ENCODE results near the gene FADS1. TPM values are rescaled to one million over a fixed set of nuclear protein-coding genes. Genes with fewer than 3 reads are reported as not detected.

The FADS1 gene
- total RNA-seq, 1 donor from 2014 or later: 47.1 TPM

DNA sequence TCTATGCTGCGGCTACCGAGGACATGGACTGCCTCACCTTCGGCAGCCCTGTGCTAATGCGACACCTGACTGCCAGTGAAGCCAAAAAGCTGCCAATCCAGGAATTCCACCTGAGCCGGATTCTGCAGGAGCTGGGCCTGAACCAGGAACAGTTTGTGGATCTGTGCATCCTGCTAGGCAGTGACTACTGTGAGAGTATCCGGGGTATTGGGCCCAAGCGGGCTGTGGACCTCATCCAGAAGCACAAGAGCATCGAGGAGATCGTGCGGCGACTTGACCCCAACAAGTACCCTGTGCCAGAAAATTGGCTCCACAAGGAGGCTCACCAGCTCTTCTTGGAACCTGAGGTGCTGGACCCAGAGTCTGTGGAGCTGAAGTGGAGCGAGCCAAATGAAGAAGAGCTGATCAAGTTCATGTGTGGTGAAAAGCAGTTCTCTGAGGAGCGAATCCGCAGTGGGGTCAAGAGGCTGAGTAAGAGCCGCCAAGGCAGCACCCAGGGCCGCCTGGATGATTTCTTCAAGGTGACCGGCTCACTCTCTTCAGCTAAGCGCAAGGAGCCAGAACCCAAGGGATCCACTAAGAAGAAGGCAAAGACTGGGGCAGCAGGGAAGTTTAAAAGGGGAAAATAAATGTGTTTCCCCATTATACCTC lies 20.8 kb downstream of the FADS1 start:
- H3K4me1 ChIP-seq: peaks cover 5 to 19% of the 10 kb centered on the region in 2 donors
- intact Hi-C loops (cut with DNase I): loop anchor here (2.0 to 5.0 kb wide), 6 partner anchors 56 to 516 kb away; partner anchors contain the start of gene FADS3
- H3K27ac ChIP-seq: no peak overlapping the region
- no peaks in the 10 kb centered on the region for H3K27me3 ChIP-seq
- no peak overlapping the region for H3K4me3 ChIP-seq
- no peak for DNase-seq (ENCODE audit: low spot score in 2 of 2)
- peaks cover 0 to 6% of the 10 kb centered on the region in 2 donors for H3K36me3 ChIP-seq
- TF ChIP-seq, protein P1, sequence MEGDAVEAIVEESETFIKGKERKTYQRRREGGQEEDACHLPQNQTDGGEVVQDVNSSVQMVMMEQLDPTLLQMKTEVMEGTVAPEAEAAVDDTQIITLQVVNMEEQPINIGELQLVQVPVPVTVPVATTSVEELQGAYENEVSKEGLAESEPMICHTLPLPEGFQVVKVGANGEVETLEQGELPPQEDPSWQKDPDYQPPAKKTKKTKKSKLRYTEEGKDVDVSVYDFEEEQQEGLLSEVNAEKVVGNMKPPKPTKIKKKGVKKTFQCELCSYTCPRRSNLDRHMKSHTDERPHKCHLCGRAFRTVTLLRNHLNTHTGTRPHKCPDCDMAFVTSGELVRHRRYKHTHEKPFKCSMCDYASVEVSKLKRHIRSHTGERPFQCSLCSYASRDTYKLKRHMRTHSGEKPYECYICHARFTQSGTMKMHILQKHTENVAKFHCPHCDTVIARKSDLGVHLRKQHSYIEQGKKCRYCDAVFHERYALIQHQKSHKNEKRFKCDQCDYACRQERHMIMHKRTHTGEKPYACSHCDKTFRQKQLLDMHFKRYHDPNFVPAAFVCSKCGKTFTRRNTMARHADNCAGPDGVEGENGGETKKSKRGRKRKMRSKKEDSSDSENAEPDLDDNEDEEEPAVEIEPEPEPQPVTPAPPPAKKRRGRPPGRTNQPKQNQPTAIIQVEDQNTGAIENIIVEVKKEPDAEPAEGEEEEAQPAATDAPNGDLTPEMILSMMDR (IDR thresholded peaks at IDR 0.05): no peak
- no peaks in the 10 kb centered on the region for H3K9me3 ChIP-seq

GRCh38 chr11:61795459-61795858 lies 21.3 kb downstream of the FADS1 start:
- peaks cover 0 to 6% of the 10 kb centered on the region in 2 donors for H3K36me3 ChIP-seq
- no peak overlapping the region for H3K27ac ChIP-seq
- intact Hi-C loops (cut with DNase I): loop anchor here (5.0 kb wide), 3 partner anchors 57 to 517 kb away; no protein-coding TSS in a partner anchor
- H3K27me3 ChIP-seq: no peaks in the 10 kb centered on the region
- no peak for DNase-seq (ENCODE audit: low spot score in 2 of 2)
- H3K4me3 ChIP-seq: no peak overlapping the region
- no peaks in the 10 kb centered on the region for H3K9me3 ChIP-seq
- H3K4me1 ChIP-seq: peaks cover 5 to 19% of the 10 kb centered on the region in 2 donors
- TF ChIP-seq, protein P1 (IDR thresholded peaks at IDR 0.05): no peak

GRCh38 chr11:61794579-61794978 lies 22.2 kb downstream of the FADS1 start:
- Histone ChIP-seq H3K4me1 (peaks cover 5 to 19% of the 10 kb centered on the region in 2 donors), H3K9me3 (no peaks in the 10 kb centered on the region), H3K4me3 (no peak overlapping the region), H3K27me3 (no peaks in the 10 kb centered on the region), H3K36me3 (peaks cover 7 to 12% of the 10 kb centered on the region in 2 donors), H3K27ac (no peak overlapping the region)
- TF ChIP-seq, protein P1 (IDR thresholded peaks at IDR 0.05): no peak
- no peak for DNase-seq (ENCODE audit: low spot score in 2 of 2)
- intact Hi-C loops (cut with DNase I): loop anchor here (5.0 kb wide), 2 partner anchors 173 to 328 kb away; partner anchors contain the start of genes FTH1 and INCENP

DNA sequence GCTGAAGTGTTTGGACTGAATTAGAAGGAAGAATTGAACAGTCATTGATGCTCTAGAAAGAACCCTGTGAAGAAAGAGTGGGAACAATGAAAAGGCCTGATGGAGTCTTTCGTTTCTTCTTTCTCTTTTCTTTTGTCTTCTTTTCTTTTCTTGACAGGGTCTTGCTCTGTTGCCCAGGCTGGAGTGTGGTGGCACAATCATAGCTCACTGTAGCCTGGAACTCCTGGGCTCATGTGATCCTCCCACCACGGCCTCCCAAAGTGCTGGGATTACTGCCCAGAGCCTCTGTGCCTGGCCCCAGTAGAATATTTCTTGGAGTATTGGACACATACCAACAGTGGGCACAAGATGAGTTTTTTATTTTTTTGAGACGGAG lies 23.0 kb downstream of the FADS1 start:
- Histone ChIP-seq H3K4me1 (peaks cover 5 to 19% of the 10 kb centered on the region in 2 donors), H3K36me3 (peaks cover 15 to 19% of the 10 kb centered on the region in 2 donors), H3K27ac (no peak overlapping the region), H3K27me3 (no peaks in the 10 kb centered on the region), H3K9me3 (no peaks in the 10 kb centered on the region), H3K4me3 (no peak overlapping the region)
- TF ChIP-seq, protein P1 (IDR thresholded peaks at IDR 0.05): no peak
- DNase-seq (ENCODE audit: low spot score in 2 of 2): no peak
- intact Hi-C loops (cut with DNase I): loop anchor here (2.0 to 5.0 kb wide), 3 partner anchors 155 to 328 kb away; partner anchors contain the start of genes FTH1 and INCENP

DNA sequence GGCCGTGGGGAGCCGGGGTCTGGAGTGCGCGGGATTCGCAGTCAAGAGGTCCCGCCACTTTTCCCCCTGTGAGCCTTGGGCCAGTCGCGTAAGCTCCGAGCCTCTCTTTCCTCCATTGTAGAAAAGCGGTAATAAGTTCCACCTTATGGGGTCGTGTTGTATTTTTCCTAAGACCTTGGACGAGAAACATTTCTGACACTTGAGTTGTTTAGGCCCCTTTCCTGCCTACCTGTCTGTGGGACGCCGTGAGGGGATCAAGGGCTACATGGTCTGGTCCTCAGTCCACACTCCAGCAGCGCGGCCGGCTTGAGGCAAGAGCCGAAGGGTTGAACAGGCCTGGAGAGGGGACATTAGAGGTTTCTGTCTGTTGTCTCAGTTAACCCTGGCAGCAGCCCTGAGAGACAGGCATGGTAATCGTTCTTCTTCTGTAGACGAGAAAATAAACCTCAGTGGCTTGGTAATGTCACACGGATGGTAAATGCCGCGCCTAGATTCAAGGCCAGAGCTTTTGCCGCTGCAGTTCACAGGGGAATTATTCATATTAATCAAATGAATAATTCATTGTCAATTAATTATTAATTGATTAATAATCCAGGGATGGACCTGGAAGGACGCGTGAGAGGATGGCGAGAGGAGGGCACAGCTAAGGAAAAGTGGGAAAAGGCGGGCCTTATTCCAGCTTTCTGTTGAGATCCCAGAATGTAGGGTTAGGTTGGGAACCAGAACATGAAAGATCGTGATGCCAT lies 23.5 kb downstream of the FADS1 start:
- Histone ChIP-seq H3K4me1 (peaks cover 5 to 19% of the 10 kb centered on the region in 2 donors), H3K4me3 (peak overlapping the region; percentile 79 to 99), H3K27me3 (no peaks in the 10 kb centered on the region), H3K9me3 (no peaks in the 10 kb centered on the region), H3K27ac (peak overlapping the region; percentile 87 to 97), H3K36me3 (peaks cover 20 to 25% of the 10 kb centered on the region in 2 donors)
- intact Hi-C loops (cut with DNase I): loop anchor here (2.0 to 5.0 kb wide), 3 partner anchors 156 to 329 kb away; partner anchors contain the start of genes FTH1 and INCENP
- TF ChIP-seq, protein P1 (IDR thresholded peaks at IDR 0.05): no peak
- no peak for DNase-seq (ENCODE audit: low spot score in 2 of 2)
